H54 (cell line): ENCODE results near the gene PTCRA.
"Not testable (repeated sequence)": the region's sequence is repeated elsewhere in the genome, so short reads cannot be mapped to it uniquely, and the experiment has no call there.

Source experiments
- DNase-seq: peaks from one replicate; pipeline ENCODE4 v3.0.0; 2011; ENCODE audit warnings: low spot score, mixed read lengths; ENCODE audit not compliant: insufficient read length
- FAIRE-seq: peaks from 3 replicates; lab custom pipeline; 2011; peaks lifted over from hg19 to GRCh38; lab: Jason Lieb, UNC
- POLR2A ChIP-seq: IDR thresholded peaks from 2 replicates; pipeline ENCODE4 v1.6.1; 2011; ENCODE audit warnings: low read depth, mild to moderate bottlenecking, low read length

PTCRA gene

DNA sequence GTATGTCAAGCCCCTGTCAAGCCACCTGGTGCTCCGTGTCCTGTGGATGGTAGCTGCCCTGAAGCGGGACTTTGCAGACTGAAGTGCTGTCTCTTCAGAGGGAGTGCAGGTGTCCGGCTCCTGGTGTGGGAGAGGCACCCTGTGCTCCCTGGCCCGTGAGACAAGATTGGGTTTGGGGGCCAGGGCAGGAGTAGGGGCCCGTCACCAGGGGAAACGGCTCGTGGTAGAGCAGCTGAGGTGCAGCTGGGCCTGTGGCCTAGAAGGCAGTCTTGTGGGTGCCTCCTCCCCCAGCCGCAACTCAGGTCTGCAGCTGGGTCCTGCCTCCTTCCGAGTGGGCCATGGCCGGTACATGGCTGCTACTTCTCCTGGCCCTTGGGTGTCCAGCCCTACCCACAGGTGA is at the start of gene PTCRA:
Gene PTCRA, plus strand, starts transcription at position 322 of the 400 bp plus-strand sequence. Its CDS starts 17 bp downstream, at position 339.
- TF ChIP-seq POLR2A: no peak
- no peak for DNase-seq

DNA sequence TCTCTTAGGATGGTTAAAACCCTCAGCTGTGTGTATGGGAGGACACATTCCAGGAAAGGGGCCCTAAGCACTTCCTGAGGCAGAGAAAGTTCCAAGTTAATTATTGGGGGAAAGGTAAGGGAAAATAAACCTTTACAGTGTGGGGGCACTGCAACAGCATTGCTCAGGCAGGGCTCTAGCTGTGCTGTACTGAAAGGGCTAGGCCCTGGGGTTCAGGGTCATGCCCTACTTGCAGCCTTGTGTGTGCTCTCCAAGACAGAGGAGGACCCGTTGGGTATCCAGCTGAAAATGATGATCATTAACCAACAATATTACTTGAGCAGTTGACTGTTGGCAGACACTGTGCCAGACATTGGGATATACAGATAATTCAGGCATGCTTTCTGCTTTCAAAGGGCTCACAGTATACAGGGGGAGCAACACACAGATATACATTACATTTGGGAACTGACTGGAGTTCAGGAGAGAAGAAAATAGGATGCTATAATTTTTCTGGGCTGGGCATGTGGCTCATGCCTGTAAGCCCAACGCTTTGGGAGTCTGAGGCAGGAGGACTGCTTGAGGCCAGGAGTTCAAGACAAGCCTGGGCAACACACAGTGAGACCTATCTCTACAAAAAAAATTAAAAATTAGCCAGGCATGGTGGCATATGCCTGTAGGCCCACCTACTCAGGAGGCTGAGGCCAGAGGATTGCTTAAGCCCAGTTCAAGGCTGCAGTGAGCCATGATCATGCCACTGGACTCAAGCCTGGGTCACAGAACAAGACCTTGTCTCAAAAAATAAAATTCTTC is 45.5 kb upstream of the PTCRA start:
- FAIRE-seq (no peak), DNase-seq (no peak)
- TF ChIP-seq POLR2A: no peak

More for the DNA sequence above, at the start of gene PTCRA:
- FAIRE-seq: no peak

DNA sequence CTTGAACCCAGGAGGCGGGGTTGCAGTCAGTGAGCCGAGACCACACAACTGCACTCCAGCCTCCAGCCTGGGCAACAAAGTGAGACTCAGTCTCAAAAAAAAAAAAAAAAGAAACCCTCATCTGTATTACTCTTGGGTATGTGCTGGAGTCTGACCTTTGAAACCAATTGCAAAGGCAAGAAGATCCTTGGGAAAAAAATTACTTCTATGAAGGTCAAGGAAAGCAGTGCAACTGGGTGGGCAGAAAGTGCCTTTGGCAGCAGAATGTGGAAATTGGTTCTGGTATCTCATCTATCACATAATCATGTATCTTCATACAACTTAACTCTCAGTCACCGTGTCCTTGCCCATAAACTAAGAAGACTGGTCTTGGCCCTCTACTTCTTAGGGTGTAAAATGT is 44.1 kb upstream of the PTCRA start:
- DNase-seq (no peak), FAIRE-seq (no peak)
- TF ChIP-seq POLR2A: no peak

DNA sequence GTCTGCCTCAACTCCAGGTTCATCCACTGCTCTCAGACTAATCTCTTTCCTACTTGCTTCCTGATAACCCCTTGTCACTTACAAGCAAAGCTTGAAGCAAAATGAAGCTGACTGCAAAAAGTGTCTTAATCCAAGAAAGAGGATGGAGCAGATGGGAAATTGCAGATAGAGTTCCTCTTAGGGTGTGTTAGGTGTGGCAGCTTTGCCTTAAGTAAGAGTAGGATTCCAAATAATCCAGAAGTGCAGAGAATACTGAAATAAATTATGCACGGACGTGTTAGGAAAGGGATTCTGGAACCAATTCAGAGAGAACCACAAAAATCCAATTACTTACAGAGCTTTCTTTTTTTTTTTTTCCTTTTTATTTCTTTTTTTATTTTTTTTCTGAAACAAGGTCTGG is 42.5 kb upstream of the PTCRA start:
- DNase-seq (no peak), FAIRE-seq (no peak)
- TF ChIP-seq POLR2A: no peak

GRCh38 chr6:42877695-42878094 is 38.2 kb upstream of the PTCRA start:
- DNase-seq (no peak), FAIRE-seq (no peak)
- no peak for TF ChIP-seq POLR2A

- DNase-seq: peak; percentile 73
- TF ChIP-seq POLR2A: peak; percentile 71
- no peak for FAIRE-seq
Observed at GRCh38 chr6:42879372-42880239, 36.2 kb upstream of the PTCRA start, which contains the start of gene RPL7L1. RPL7L1 (plus strand) TSS chr6:42879616; CDS start chr6:42879911, 295 bp downstream.

DNA sequence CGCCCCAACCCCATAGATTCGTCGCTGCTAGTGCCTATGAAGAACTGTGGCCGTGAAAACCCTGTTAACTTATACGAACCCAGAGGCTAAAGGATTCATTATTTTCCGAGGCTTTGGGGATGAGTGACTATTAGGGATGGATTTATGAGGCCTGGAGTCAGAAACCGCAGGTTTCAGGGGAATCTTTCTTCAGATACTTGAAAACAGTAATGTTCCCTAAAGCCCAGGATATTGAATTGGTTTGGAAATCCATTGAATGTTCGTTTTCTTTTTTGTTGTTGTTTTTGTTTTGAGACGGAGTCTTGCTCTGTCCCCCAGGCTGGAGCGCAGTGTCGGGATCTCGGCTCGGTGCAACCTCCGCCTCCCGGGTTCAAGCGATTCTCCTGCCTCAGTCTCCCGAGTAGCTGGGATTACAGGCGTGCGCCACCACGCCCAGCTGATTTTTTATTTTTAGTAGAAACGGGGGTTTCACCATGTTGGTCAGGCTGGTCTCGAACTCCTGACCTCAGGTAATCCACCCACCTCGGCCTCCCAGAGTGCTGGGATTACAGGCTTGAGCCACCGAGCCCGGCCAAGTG is 35.5 kb upstream of the PTCRA start:
- FAIRE-seq, DNase-seq: not testable (repeated sequence)

- DNase-seq, FAIRE-seq: not testable (repeated sequence)
Observed at GRCh38 chr6:42880871-42881270, 35.0 kb upstream of the PTCRA start.

GRCh38 chr6:42885702-42886101 is 30.2 kb upstream of the PTCRA start:
- no peak for DNase-seq
- TF ChIP-seq POLR2A: no peak
- FAIRE-seq: no peak

DNA sequence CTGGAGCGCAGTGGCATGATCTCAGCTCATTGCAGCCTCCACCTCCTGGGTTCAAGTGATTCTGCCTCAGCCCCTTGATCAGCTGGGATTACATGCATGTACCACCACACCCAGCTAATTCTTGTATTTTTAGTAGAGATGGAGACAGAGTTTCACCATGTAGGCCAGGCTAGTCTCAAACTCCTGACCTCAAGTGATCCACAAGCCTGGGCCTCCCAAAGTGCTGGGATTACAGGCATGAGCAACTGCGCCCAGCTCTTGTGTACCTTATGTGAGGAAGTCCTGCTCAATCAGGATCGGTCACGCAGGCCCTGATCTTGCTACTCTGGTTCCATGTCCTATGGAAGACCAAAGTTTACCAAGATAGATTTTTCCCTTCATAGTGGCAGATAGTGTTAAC is 27.7 kb upstream of the PTCRA start:
- not testable (repeated sequence) for DNase-seq, FAIRE-seq

- no peak for TF ChIP-seq POLR2A
- DNase-seq (no peak), FAIRE-seq (no peak)
Observed at GRCh38 chr6:42889815-42890214, 26.0 kb upstream of the PTCRA start.

- FAIRE-seq (no peak), DNase-seq (peak; percentile 77)
- TF ChIP-seq POLR2A: peak; percentile 68
Observed at GRCh38 chr6:42890311-42891198, 25.3 kb upstream of the PTCRA start.

- DNase-seq (no peak), FAIRE-seq (no peak)
- TF ChIP-seq POLR2A: no peak
Observed at GRCh38 chr6:42891199-42891722, 24.6 kb upstream of the PTCRA start.

- not testable (repeated sequence) for FAIRE-seq, DNase-seq
Observed at GRCh38 chr6:42894041-42894828, 21.6 kb upstream of the PTCRA start.
